ENCODE data around the gene FCHSD2.

Gene FCHSD2

GRCh38 chr11:72947229-72947628 is 194.9 kb downstream of the FCHSD2 start (continued):
- no peak for TF ChIP-seq ZNF274 (IDR thresholded peaks at IDR 0.05; ENCODE audit: low read length)
- TF ChIP-seq ZNF274 (tag by site-specific recombination; IDR thresholded peaks at IDR 0.05; ENCODE audit: borderline replicate concordance) = no peak

GRCh38 chr11:72943664-72944063 is 198.5 kb downstream of the FCHSD2 start:
- ChIA-PET CTCF (no interaction called here), POLR2A (no interaction called here)
- Histone ChIP-seq H3K36me3 (ENCODE audit: control insufficient read depth in 2 of 2, insufficient read depth in 1 of 2, low read length in 2 of 2) (no peaks in the 10 kb centered on the region), H3K4me3 (ENCODE audit: low read depth, low read length) (no peak overlapping the region), H3K9me3 (ENCODE audit: control insufficient read depth, insufficient read depth, low read depth, low read length) (no peaks in the 10 kb centered on the region), H3K27ac (ENCODE audit: extremely low read depth, low read depth, low read length) (no peak overlapping the region), H3K4me1 (ENCODE audit: control insufficient read depth, insufficient read depth, low read length) (no peaks in the 10 kb centered on the region)
- no peak for TF ChIP-seq ZNF324 (tag by site-specific recombination; IDR thresholded peaks at IDR 0.05)
- TF ChIP-seq ZNF560 (tag by site-specific recombination; IDR thresholded peaks at IDR 0.05; ENCODE audit: borderline replicate concordance) = no peak
- TF ChIP-seq ATF2 (tag by site-specific recombination; IDR thresholded peaks at IDR 0.05; ENCODE audit: low read depth) = no peak
- no peak for TF ChIP-seq ZNF10 (tag by site-specific recombination; IDR thresholded peaks at IDR 0.05)
- TF ChIP-seq ZNF561 (tag by site-specific recombination; IDR thresholded peaks at IDR 0.05; ENCODE audit: borderline replicate concordance) = no peak
- TF ChIP-seq ZNF658 (tag by site-specific recombination; IDR thresholded peaks at IDR 0.05) = no peak
- TF ChIP-seq ZNF26 (tag by site-specific recombination; IDR thresholded peaks at IDR 0.05) = no peak
- TF ChIP-seq SP7 (tag by site-specific recombination; IDR thresholded peaks at IDR 0.05) = no peak
- TF ChIP-seq ZNF580 (tag by site-specific recombination; IDR thresholded peaks at IDR 0.05) = no peak

GRCh38 chr11:72940417-72940816 is 201.7 kb downstream of the FCHSD2 start:
- Histone ChIP-seq H3K4me3 (ENCODE audit: low read depth, low read length) (no peak overlapping the region), H3K9me3 (ENCODE audit: control insufficient read depth, insufficient read depth, low read depth, low read length) (no peaks in the 10 kb centered on the region), H3K27ac (ENCODE audit: extremely low read depth, low read depth, low read length) (no peak overlapping the region), H3K4me1 (ENCODE audit: control insufficient read depth, insufficient read depth, low read length) (no peaks in the 10 kb centered on the region), H3K36me3 (ENCODE audit: control insufficient read depth in 2 of 2, insufficient read depth in 1 of 2, low read length in 2 of 2) (no peaks in the 10 kb centered on the region)
- CTCF ChIA-PET = no interaction called here
- no peak for TF ChIP-seq ZNF394 (tag by site-specific recombination; IDR thresholded peaks at IDR 0.05; ENCODE audit: borderline replicate concordance)
- no peak for TF ChIP-seq ZNF837 (tag by site-specific recombination; IDR thresholded peaks at IDR 0.05)
- no peak for TF ChIP-seq IKZF3 (tag by site-specific recombination; IDR thresholded peaks at IDR 0.05)
- TF ChIP-seq ZNF521 (tag by site-specific recombination; IDR thresholded peaks at IDR 0.05) = no peak
- TF ChIP-seq TSHZ1 (tag by site-specific recombination; IDR thresholded peaks at IDR 0.05; ENCODE audit: borderline replicate concordance) = no peak
- no peak for TF ChIP-seq HOXC10 (CRISPR knock-in tag; IDR thresholded peaks at IDR 0.05)
- TF ChIP-seq MYNN (tag by site-specific recombination; IDR thresholded peaks at IDR 0.05; ENCODE audit: borderline replicate concordance) = no peak
- TF ChIP-seq SP7 (tag by site-specific recombination; IDR thresholded peaks at IDR 0.05) = no peak
- POLR2A ChIA-PET = no interaction called here

Data from HEK293 (cell line).